KMS-11 (cell line): Measurements from ENCODE around the gene NCKAP1.
A peak's percentile ranks its signal among the peaks of the same experiment; 100 is the strongest.
"Not testable (repeated sequence)": the region's sequence is repeated elsewhere in the genome, so short reads cannot be mapped to it uniquely, and the experiment has no call there.

Source experiments
- H2AFZ ChIP-seq: fragments of 200-600 bp; sonication (generic); 2 replicates; pipeline ENCODE4 v1.6.1; 2016; ENCODE audit warnings: antibody characterized with exemption, mixed run types, low read depth
- H3K27ac ChIP-seq: fragments of 200-600 bp; sonication (generic); 2 replicates; pipeline ENCODE4 v1.6.1; 2016; ENCODE audit warnings: mild to moderate bottlenecking, mixed run types
- H3K27me3 ChIP-seq: fragments of 200-600 bp; sonication (generic); 2 replicates; pipeline ENCODE4 v1.6.1; 2017; ENCODE audit warnings: mild to moderate bottlenecking, low read depth, mixed run types, moderate library complexity; ENCODE audit not compliant: insufficient read depth
- H3K36me3 ChIP-seq: fragments of 200-600 bp; sonication (generic); 2 replicates; pipeline ENCODE4 v1.6.1; 2017; ENCODE audit warnings: mild to moderate bottlenecking, mixed run types; ENCODE audit not compliant: insufficient read depth
- H3K4me1 ChIP-seq: fragments of 200-600 bp; sonication (generic); 2 replicates; pipeline ENCODE4 v1.6.1; 2016; ENCODE audit warnings: mild to moderate bottlenecking, low read depth, mixed run types; ENCODE audit not compliant: poor library complexity, severe bottlenecking
- H3K4me2 ChIP-seq: fragments of 200-600 bp; sonication (generic); 2 replicates; pipeline ENCODE4 v1.7.0; 2016; ENCODE audit warnings: mild to moderate bottlenecking, mixed run types
- H3K4me3 ChIP-seq: fragments of 200-600 bp; sonication (generic); IDR thresholded peaks from 2 replicates; pipeline ENCODE4 v1.6.1; 2017; ENCODE audit warnings: low read depth, low read length, mixed read lengths; ENCODE audit not compliant: insufficient read depth
- H3K79me2 ChIP-seq: fragments of 200-600 bp; sonication (generic); 2 replicates; pipeline ENCODE4 v1.6.1; 2016; ENCODE audit warnings: low read depth, mixed run types; ENCODE audit not compliant: insufficient read depth
- H3K9ac ChIP-seq: fragments of 200-600 bp; sonication (generic); 2 replicates; pipeline ENCODE4 v1.6.1; 2016; ENCODE audit warnings: mild to moderate bottlenecking, mixed run types
- H4K20me1 ChIP-seq: fragments of 200-600 bp; sonication (generic); 2 replicates; pipeline ENCODE4 v1.6.1; 2016; ENCODE audit warnings: mild to moderate bottlenecking, mixed run types; ENCODE audit not compliant: insufficient read depth
- CTCF ChIP-seq: fragments of 200-600 bp; sonication (generic); conservative IDR thresholded peaks from 2 replicates; pipeline ENCODE4 v1.6.1; 2017; ENCODE audit warnings: low read depth, mild to moderate bottlenecking, antibody characterized with exemption, low read length, moderate library complexity, mixed read lengths

Gene NCKAP1

GRCh38 chr2:183057333-183057985, 19.2 kb upstream of the NCKAP1 start:
- TF ChIP-seq CTCF: no peak
- H3K27me3 ChIP-seq: no peaks in the 10 kb centered on the region
- no peak overlapping the region; the same call in 1 of the 2 replicates for H2AFZ ChIP-seq
- no peaks in the 10 kb centered on the region for H4K20me1 ChIP-seq
- no peaks in the 10 kb centered on the region for H3K79me2 ChIP-seq
- no peak overlapping the region for H3K4me3 ChIP-seq
- no peaks in the 10 kb centered on the region for H3K36me3 ChIP-seq
- no peak overlapping the region for H3K9ac ChIP-seq
- H3K4me1 ChIP-seq: peaks cover 26% of the 10 kb centered on the region
- peak overlapping the region; percentile 31; the same call in 1 of the 2 replicates for H3K27ac ChIP-seq
- peak overlapping the region; percentile 26; the same call in 1 of the 2 replicates for H3K4me2 ChIP-seq

GRCh38 chr2:183049420-183049819, 11.2 kb upstream of the NCKAP1 start:
- TF ChIP-seq CTCF: no peak
- H3K27ac ChIP-seq: no peak overlapping the region
- H4K20me1 ChIP-seq: no peaks in the 10 kb centered on the region
- no peak overlapping the region for H3K4me3 ChIP-seq
- H3K27me3 ChIP-seq: no peaks in the 10 kb centered on the region
- no peak overlapping the region for H3K9ac ChIP-seq
- H3K79me2 ChIP-seq: no peaks in the 10 kb centered on the region
- H2AFZ ChIP-seq: no peak overlapping the region
- H3K36me3 ChIP-seq: no peaks in the 10 kb centered on the region
- no peak overlapping the region for H3K4me2 ChIP-seq
- no peaks in the 10 kb centered on the region for H3K4me1 ChIP-seq

- not testable (repeated sequence) for H3K27me3 ChIP-seq, H3K27ac ChIP-seq, H4K20me1 ChIP-seq, H3K79me2 ChIP-seq, H3K4me1 ChIP-seq, H2AFZ ChIP-seq, H3K36me3 ChIP-seq, H3K9ac ChIP-seq, H3K4me3 ChIP-seq, H3K4me2 ChIP-seq
Observed at GRCh38 chr2:183047486-183048125, 9.3 kb upstream of the NCKAP1 start.

GRCh38 chr2:183043580-183043979, 5.3 kb upstream of the NCKAP1 start:
- not testable (repeated sequence) for H2AFZ ChIP-seq, H3K36me3 ChIP-seq, H3K4me3 ChIP-seq, H3K27ac ChIP-seq, H3K27me3 ChIP-seq, H3K9ac ChIP-seq, H3K4me2 ChIP-seq, H3K79me2 ChIP-seq, H4K20me1 ChIP-seq, H3K4me1 ChIP-seq

GRCh38 chr2:183040604-183041003, 2.3 kb upstream of the NCKAP1 start:
- no peak overlapping the region for H3K27ac ChIP-seq
- peaks cover 5% of the 10 kb centered on the region; the same call in 1 of the 2 replicates for H3K79me2 ChIP-seq
- H3K9ac ChIP-seq: no peak overlapping the region
- H3K4me3 ChIP-seq: no peak overlapping the region
- peaks cover 16% of the 10 kb centered on the region for H3K4me1 ChIP-seq
- H2AFZ ChIP-seq: no peak overlapping the region
- TF ChIP-seq CTCF: no peak
- peaks cover 12% of the 10 kb centered on the region; the same call in 1 of the 2 replicates for H3K27me3 ChIP-seq
- no peak overlapping the region for H3K4me2 ChIP-seq
- H4K20me1 ChIP-seq: peaks cover 7% of the 10 kb centered on the region; the same call in 1 of the 2 replicates
- H3K36me3 ChIP-seq: no peaks in the 10 kb centered on the region
